OCI-LY7 (cell line): ENCODE data around the gene HSD3B2. TPM values are rescaled to one million over a fixed set of nuclear protein-coding genes. Genes with fewer than 3 reads are reported as not detected.

Experiments
- BruUV-seq: library from RNA; stranded (reverse); fragments of 400-500 nt; replicated peaks from 2 replicates; lab custom pipeline; 2021; lab: Mats Ljungman, UMichigan
- CTCF ChIA-PET: fragments of 300-600 bp; sonication (Branson Sonifier 250); formaldehyde crosslinking; loops from one replicate; lab custom pipeline; 2022; ENCODE audit warnings: antibody characterized with exemption; ENCODE audit not compliant: unreplicated experiment; lab: Charles Lee
- POLR2A ChIA-PET: fragments of 300-600 bp; sonication (Branson Sonifier 250); formaldehyde crosslinking; loops from one replicate; lab custom pipeline; 2022; ENCODE audit warnings: antibody characterized with exemption; lab: Charles Lee
- DNase-seq: peaks from one replicate; pipeline ENCODE4 v3.0.0-alpha.2; 2015; ENCODE audit warnings: low spot score
- H2AFZ ChIP-seq: fragments of 200-600 bp; sonication (generic), shearing (Covaris generic); 2 replicates; pipeline ENCODE4 v1.6.1; 2014; ENCODE audit warnings: mild to moderate bottlenecking, antibody characterized with exemption, low read length, moderate library complexity
- H3K27ac ChIP-seq: fragments of 200-600 bp; sonication (generic); 2 replicates; pipeline ENCODE4 v1.5.1; 2014; ENCODE audit warnings: mixed run types, low read depth, mild to moderate bottlenecking, moderate library complexity, low read length, inconsistent platforms; ENCODE audit not compliant: poor library complexity, severe bottlenecking
- H3K36me3 ChIP-seq: fragments of 200-600 bp; sonication (generic); 2 replicates; pipeline ENCODE4 v1.6.1; 2014; ENCODE audit warnings: mild to moderate bottlenecking, antibody characterized with exemption, low read length, moderate library complexity, mixed read lengths; ENCODE audit not compliant: insufficient read depth
- H3K4me1 ChIP-seq: fragments of 200-600 bp; sonication (generic); 2 replicates; pipeline ENCODE4 v1.5.1; 2014; ENCODE audit warnings: mild to moderate bottlenecking, low read length; ENCODE audit not compliant: insufficient read depth, poor library complexity, severe bottlenecking
- H3K4me2 ChIP-seq: fragments of 200-600 bp; sonication (generic); 2 replicates; pipeline ENCODE4 v1.6.1; 2014; ENCODE audit warnings: mild to moderate bottlenecking, low read length
- H3K4me3 ChIP-seq: fragments of 200-600 bp; sonication (generic); 2 replicates; pipeline ENCODE4 v1.5.1; 2014; ENCODE audit warnings: mild to moderate bottlenecking, low read depth, low read length; ENCODE audit not compliant: poor library complexity, severe bottlenecking
- H3K79me2 ChIP-seq: fragments of 200-600 bp; sonication (generic); 2 replicates; pipeline ENCODE4 v1.6.1; 2016; ENCODE audit warnings: low read depth, mild to moderate bottlenecking, low read length, moderate library complexity, mixed read lengths; ENCODE audit not compliant: insufficient read depth
- H3K9me2 ChIP-seq: fragments of 200-600 bp; sonication (generic); 2 replicates; pipeline ENCODE4 v1.6.1; 2016; ENCODE audit warnings: mild to moderate bottlenecking, low read length, mixed read lengths; ENCODE audit not compliant: insufficient read depth
- H3K9me3 ChIP-seq: fragments of 200-600 bp; sonication (generic); 2 replicates; pipeline ENCODE4 v1.6.1; 2014; ENCODE audit warnings: mild to moderate bottlenecking, mixed run types, low read length, mixed read lengths
- H4K20me1 ChIP-seq: fragments of 200-600 bp; sonication (generic); 2 replicates; pipeline ENCODE4 v1.6.1; 2014; ENCODE audit warnings: mild to moderate bottlenecking, antibody characterized with exemption, low read length, moderate library complexity, mixed read lengths; ENCODE audit not compliant: insufficient read depth
- EZH2phosphoT487 ChIP-seq: fragments of 200-600 bp; sonication (generic); IDR thresholded peaks from 2 replicates; pipeline ENCODE4 v1.6.1; 2018; ENCODE audit warnings: low read depth, borderline replicate concordance, mild to moderate bottlenecking, mixed run types, antibody characterized with exemption, low read length, moderate library complexity, mixed read lengths
- intact Hi-C: fragments of 100-400 bp; cut with micrococcal nuclease; formaldehyde crosslinking; loops from one replicate; pipeline ENCODE4 v1.10.0; 2022; ENCODE audit not compliant: unreplicated experiment
- total RNA-seq, 2 experiments: library from RNA; depleted of rRNA in 1 of 2; stranded (reverse); fragments of >200 nt in 1 of 2; shearing (Covaris generic) in 1 of 2; gene quantifications; 2 replicates each; pipeline ENCODE4 v1.2.3, GENCODE V29; 2014 to 2022
- TF ChIP-seq, protein P1 (sequence below): fragments of 200-600 bp; sonication (generic); conservative IDR thresholded peaks from 2 replicates; pipeline ENCODE4 v1.5.1; 2014; ENCODE audit warnings: mild to moderate bottlenecking, antibody characterized with exemption, low read length, moderate library complexity, mixed read lengths

The HSD3B2 gene
- total RNA-seq, 2 experiments from 2014 or later = not detected

GRCh38 chr1:119384591-119384990, 30.4 kb upstream of the HSD3B2 start:
- no peak overlapping the region for H3K4me3 ChIP-seq
- H3K27ac ChIP-seq = no peak overlapping the region
- H3K9me3 ChIP-seq = no peaks in the 10 kb centered on the region
- no peak overlapping the region for H2AFZ ChIP-seq
- CTCF ChIA-PET = no interaction called here
- no peaks in the 10 kb centered on the region for H4K20me1 ChIP-seq
- TF ChIP-seq, protein P1, sequence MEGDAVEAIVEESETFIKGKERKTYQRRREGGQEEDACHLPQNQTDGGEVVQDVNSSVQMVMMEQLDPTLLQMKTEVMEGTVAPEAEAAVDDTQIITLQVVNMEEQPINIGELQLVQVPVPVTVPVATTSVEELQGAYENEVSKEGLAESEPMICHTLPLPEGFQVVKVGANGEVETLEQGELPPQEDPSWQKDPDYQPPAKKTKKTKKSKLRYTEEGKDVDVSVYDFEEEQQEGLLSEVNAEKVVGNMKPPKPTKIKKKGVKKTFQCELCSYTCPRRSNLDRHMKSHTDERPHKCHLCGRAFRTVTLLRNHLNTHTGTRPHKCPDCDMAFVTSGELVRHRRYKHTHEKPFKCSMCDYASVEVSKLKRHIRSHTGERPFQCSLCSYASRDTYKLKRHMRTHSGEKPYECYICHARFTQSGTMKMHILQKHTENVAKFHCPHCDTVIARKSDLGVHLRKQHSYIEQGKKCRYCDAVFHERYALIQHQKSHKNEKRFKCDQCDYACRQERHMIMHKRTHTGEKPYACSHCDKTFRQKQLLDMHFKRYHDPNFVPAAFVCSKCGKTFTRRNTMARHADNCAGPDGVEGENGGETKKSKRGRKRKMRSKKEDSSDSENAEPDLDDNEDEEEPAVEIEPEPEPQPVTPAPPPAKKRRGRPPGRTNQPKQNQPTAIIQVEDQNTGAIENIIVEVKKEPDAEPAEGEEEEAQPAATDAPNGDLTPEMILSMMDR = no peak
- no peak for TF ChIP-seq EZH2phosphoT487
- no peak overlapping the region for H3K4me2 ChIP-seq
- POLR2A ChIA-PET = no interaction called here
- no peaks in the 10 kb centered on the region for H3K79me2 ChIP-seq
- intact Hi-C loops = no loop called here
- H3K4me1 ChIP-seq = no peaks in the 10 kb centered on the region
- H3K9me2 ChIP-seq = no peaks in the 10 kb centered on the region
- DNase-seq = no peak
- BruUV-seq = no TSS peak
- no peaks in the 10 kb centered on the region for H3K36me3 ChIP-seq

- Histone ChIP-seq H3K4me2 (no peak overlapping the region), H3K79me2 (no peaks in the 10 kb centered on the region), H3K4me3 (no peak overlapping the region), H3K9me2 (no peaks in the 10 kb centered on the region), H3K4me1 (no peaks in the 10 kb centered on the region), H3K36me3 (no peaks in the 10 kb centered on the region), H2AFZ (no peak overlapping the region), H4K20me1 (no peaks in the 10 kb centered on the region), H3K27ac (no peak overlapping the region), H3K9me3 (no peaks in the 10 kb centered on the region)
- intact Hi-C loops = no loop called here
- CTCF ChIA-PET = no interaction called here
- no peak for TF ChIP-seq EZH2phosphoT487
- TF ChIP-seq, protein P1 = no peak
- POLR2A ChIA-PET = interaction anchor here (0.7 kb wide), 1 partner anchor 331 kb away, joined by 3 read pairs; no protein-coding TSS in a partner anchor
- no TSS peak for BruUV-seq
- DNase-seq = no peak
Observed at GRCh38 chr1:119385650-119386049, 29.3 kb upstream of the HSD3B2 start.

GRCh38 chr1:119387858-119388257, 27.1 kb upstream of the HSD3B2 start:
- CTCF ChIA-PET = no interaction called here
- no peaks in the 10 kb centered on the region for H4K20me1 ChIP-seq
- no peak for DNase-seq
- TF ChIP-seq, protein P1 = no peak
- no peak for TF ChIP-seq EZH2phosphoT487
- no peaks in the 10 kb centered on the region for H3K9me2 ChIP-seq
- BruUV-seq = no TSS peak
- H3K4me1 ChIP-seq = no peaks in the 10 kb centered on the region
- POLR2A ChIA-PET = interaction anchor here (0.7 kb wide), 1 partner anchor 88 kb away, joined by 3 read pairs; no protein-coding TSS in a partner anchor
- no peak overlapping the region for H2AFZ ChIP-seq
- no peak overlapping the region for H3K4me2 ChIP-seq
- intact Hi-C loops = no loop called here
- H3K9me3 ChIP-seq = no peaks in the 10 kb centered on the region
- H3K79me2 ChIP-seq = no peaks in the 10 kb centered on the region
- no peak overlapping the region for H3K27ac ChIP-seq
- H3K4me3 ChIP-seq = no peak overlapping the region
- no peaks in the 10 kb centered on the region for H3K36me3 ChIP-seq
